ENCODE measurements around the gene ZNF385B. TPM values are rescaled to one million over a fixed set of nuclear protein-coding genes. Genes with fewer than 3 reads are reported as not detected.

The ZNF385B gene
- 1 to 10 TPM; 2.2 to 5.0 (median 4.0) TPM for total RNA-seq

DNA sequence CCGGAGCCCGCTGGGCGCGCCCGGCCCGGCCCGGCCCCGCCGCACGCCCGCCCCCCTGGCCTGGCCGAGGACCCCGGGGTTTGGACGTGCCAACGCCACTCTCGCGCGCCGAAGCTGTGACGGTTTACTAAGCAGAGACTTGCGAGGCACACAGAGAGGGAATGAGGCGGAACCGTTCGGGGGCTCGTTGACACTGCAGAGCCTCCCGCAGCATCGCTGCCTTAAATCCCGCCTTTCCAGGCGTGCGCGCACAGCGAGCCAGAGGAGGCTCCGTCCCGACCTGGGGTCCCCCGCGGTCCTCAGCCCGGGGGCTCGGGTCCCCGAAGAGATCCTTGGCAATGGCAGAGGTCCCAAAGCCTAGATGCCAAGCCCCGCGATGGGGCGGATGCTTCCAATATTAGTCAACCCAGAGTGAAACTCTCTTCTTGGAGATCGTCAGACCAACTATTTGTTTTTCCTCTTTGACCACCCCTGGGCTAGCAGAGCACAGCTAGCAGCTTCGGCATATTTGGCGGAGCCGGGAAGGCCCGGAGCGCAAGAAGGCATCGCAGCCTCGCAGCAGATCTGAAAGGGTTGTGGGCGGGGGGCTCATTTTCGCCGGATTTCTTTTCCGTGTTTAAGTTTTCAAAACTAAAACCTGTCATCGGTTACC is at the start of gene ZNF385B:
TSS of gene ZNF385B (minus strand) at position 197 of the 652 bp plus-strand sequence.
- H3K27ac ChIP-seq (replicated peaks in 1 of 4) = peak within 1 kb of the TSS; percentile 79 to 86 (median 82)
- peak in 1 of 2 donors; percentile 23 for TF ChIP-seq POLR2AphosphoS5 (IDR thresholded peaks at IDR 0.05)
- TF ChIP-seq, protein P1, sequence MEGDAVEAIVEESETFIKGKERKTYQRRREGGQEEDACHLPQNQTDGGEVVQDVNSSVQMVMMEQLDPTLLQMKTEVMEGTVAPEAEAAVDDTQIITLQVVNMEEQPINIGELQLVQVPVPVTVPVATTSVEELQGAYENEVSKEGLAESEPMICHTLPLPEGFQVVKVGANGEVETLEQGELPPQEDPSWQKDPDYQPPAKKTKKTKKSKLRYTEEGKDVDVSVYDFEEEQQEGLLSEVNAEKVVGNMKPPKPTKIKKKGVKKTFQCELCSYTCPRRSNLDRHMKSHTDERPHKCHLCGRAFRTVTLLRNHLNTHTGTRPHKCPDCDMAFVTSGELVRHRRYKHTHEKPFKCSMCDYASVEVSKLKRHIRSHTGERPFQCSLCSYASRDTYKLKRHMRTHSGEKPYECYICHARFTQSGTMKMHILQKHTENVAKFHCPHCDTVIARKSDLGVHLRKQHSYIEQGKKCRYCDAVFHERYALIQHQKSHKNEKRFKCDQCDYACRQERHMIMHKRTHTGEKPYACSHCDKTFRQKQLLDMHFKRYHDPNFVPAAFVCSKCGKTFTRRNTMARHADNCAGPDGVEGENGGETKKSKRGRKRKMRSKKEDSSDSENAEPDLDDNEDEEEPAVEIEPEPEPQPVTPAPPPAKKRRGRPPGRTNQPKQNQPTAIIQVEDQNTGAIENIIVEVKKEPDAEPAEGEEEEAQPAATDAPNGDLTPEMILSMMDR (IDR thresholded peaks at IDR 0.05) = no peak
- TF ChIP-seq EP300 (IDR thresholded peaks at IDR 0.05) = no peak
- DNase-seq (ENCODE audit: extremely low spot score) = no peak

DNA sequence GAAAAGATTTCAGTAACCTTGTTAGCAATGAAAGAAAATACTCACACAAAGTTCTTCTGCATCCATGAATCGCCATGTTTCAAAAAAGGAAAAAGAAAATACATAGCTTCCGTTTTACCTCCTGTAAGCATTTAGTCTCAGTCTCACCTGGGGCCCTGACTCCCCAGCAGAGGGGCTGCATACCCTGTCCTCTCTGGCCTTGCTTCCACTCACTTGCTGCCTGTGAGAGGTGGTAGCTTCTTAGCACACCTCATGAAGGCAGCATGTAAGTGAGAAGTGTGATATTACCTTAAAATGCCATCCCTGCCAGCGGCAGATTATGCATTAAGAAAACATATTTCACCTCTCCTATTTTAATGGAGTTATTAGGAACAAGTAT is 49.3 kb upstream of the ZNF385B start:
- H3K4me1 ChIP-seq = no peaks in the 10 kb centered on the region
- H3K4me3 ChIP-seq = no peak overlapping the region
- TF ChIP-seq EP300 (IDR thresholded peaks at IDR 0.05) (no peak), POLR2A (IDR thresholded peaks at IDR 0.05; ENCODE audit: low read depth) (no peak), POLR2AphosphoS5 (IDR thresholded peaks at IDR 0.05) (no peak)
- TF ChIP-seq, protein P1 (IDR thresholded peaks at IDR 0.05) = no peak
- H3K27ac ChIP-seq (replicated peaks in 1 of 4) = no peak overlapping the region
- H3K36me3 ChIP-seq = no peaks in the 10 kb centered on the region
- H3K9me3 ChIP-seq = no peaks in the 10 kb centered on the region
- WGBS = 75% methylated on average over 3 of the region's 3 CpGs
- H3K27me3 ChIP-seq = no peaks in the 10 kb centered on the region
- no peak for DNase-seq (ENCODE audit: extremely low spot score)
- intact Hi-C loops (cut with DNase I) = no loop called here

More for the DNA sequence above, at the start of gene ZNF385B:
- no peaks in the 10 kb centered on the region for H3K36me3 ChIP-seq
- peak within 1 kb of the TSS; percentile 67 to 79 (median 70) for H3K4me3 ChIP-seq
- intact Hi-C loops (cut with DNase I) = no loop called here
- H3K9me3 ChIP-seq = no peaks in the 10 kb centered on the region
- peaks cover 0 to 21% (median 0%) of the 10 kb centered on the region in 4 donors for H3K27me3 ChIP-seq
- H3K4me1 ChIP-seq = peaks cover 7 to 36% (median 30%) of the 10 kb centered on the region in 4 donors
- 4% methylated on average over 23 of the region's 55 CpGs for WGBS

DNA sequence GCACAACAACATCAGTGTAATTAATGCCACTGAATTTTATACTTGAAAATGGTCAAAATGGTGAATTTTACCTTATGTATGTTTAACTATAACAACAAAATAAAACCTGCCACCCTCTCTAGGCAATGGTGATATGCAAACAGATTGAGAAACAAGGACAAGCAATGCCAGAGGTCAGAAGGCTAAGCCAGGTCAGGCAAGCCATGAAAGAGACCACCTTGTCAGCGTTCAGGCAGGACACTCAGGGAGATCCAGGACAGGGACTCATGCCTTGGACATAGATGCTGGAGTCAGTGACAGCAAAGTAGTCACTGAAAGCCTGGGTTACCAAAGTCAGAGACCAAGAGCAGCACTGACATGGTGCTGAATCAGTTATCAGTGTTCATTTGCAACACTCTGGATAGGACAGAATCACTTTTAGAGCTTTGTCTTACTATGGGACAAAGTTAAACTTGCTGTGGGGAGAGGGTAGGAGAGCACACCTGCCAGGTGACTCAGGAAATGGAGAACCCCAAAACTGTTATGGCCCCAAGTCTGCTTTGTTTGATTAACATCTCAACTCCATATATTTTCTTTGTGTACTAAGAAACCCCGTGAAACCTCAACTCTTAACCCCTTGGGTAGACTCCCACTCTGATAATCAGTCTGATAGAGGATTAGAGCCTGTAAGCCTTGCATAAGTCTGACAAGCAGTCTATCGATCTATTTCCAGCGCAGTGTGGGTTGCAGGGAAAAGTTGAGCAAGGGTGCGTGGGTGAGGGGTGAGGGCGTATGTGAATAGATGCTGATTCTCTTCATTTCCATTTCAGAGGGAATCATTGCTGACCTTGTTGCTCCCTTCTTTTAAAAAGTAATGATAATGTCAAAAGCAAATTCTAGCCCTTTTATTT is 48.7 kb upstream of the ZNF385B start:
- no peak overlapping the region for H3K4me3 ChIP-seq
- intact Hi-C loops (cut with DNase I) = no loop called here
- H3K27ac ChIP-seq (replicated peaks in 1 of 4) = no peak overlapping the region
- no peaks in the 10 kb centered on the region for H3K4me1 ChIP-seq
- H3K36me3 ChIP-seq = no peaks in the 10 kb centered on the region
- TF ChIP-seq, protein P1 (IDR thresholded peaks at IDR 0.05) = no peak
- TF ChIP-seq POLR2AphosphoS5 (IDR thresholded peaks at IDR 0.05) = no peak
- TF ChIP-seq EP300 (IDR thresholded peaks at IDR 0.05) = no peak
- TF ChIP-seq POLR2A (IDR thresholded peaks at IDR 0.05; ENCODE audit: low read depth) = no peak
- DNase-seq (ENCODE audit: extremely low spot score) = no peak
- no peaks in the 10 kb centered on the region for H3K27me3 ChIP-seq
- H3K9me3 ChIP-seq = no peaks in the 10 kb centered on the region
- 85% methylated on average over 6 of the region's 6 CpGs for WGBS

DNA sequence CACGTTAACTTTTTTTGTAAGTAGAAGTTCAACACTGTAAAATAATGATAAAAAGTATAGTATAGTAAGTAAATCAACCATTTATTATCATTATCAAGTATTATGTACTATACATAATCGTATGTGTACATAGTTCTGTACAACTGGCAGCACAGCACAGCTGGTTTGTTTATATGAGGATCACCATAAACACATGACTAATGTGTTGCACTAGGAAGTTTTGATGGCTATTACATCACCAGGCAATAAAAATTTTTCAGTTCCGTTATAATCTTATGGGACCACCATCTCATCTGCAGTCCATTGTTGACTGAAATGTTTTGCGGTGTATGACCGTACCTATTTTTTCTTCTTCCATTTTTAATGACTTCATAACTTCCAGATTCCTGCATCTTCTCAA is 39.2 kb upstream of the ZNF385B start:
- TF ChIP-seq EP300 (IDR thresholded peaks at IDR 0.05) = no peak
- TF ChIP-seq, protein P1 (IDR thresholded peaks at IDR 0.05) = no peak
- TF ChIP-seq POLR2AphosphoS5 (IDR thresholded peaks at IDR 0.05) = no peak
- no peak for TF ChIP-seq POLR2A (IDR thresholded peaks at IDR 0.05; ENCODE audit: low read depth)
- 84% methylated on average over 5 of the region's 5 CpGs for WGBS

More for the DNA sequence above, 39.2 kb upstream of the ZNF385B start:
- no peaks in the 10 kb centered on the region for H3K36me3 ChIP-seq
- H3K27me3 ChIP-seq = no peaks in the 10 kb centered on the region
- no peak overlapping the region for H3K27ac ChIP-seq (replicated peaks in 1 of 4)
- H3K4me3 ChIP-seq = no peak overlapping the region
- DNase-seq (ENCODE audit: extremely low spot score) = no peak
- intact Hi-C loops (cut with DNase I) = no loop called here
- H3K4me1 ChIP-seq = peaks cover 0 to 5% (median 0%) of the 10 kb centered on the region in 4 donors
- H3K9me3 ChIP-seq = no peaks in the 10 kb centered on the region

Data from esophagus muscularis mucosa (tissue), 4 donors.